Smooth muscle cell (in vitro differentiated cells): ENCODE results near the gene LASP1NB.
A peak's percentile ranks its signal among the peaks of the same experiment; 100 is the strongest.

Source experiments
- DNase-seq: peaks from one replicate; lab custom pipeline; 2025; ENCODE audit not compliant: unreplicated experiment; lab: John Stamatoyannopoulos, UW
- H2AFZ ChIP-seq: fragments of 200-600 bp; sonication (generic); 2 replicates; pipeline ENCODE4 v1.6.0; 2016; ENCODE audit warnings: antibody characterized with exemption, low read depth, mild to moderate bottlenecking
- H3F3A ChIP-seq: fragments of 200-600 bp; sonication (generic); 2 replicates; pipeline ENCODE4 v1.6.0; 2017; ENCODE audit warnings: antibody characterized with exemption, low read depth
- H3K27ac ChIP-seq: fragments of 200-600 bp; sonication (generic); 2 replicates; pipeline ENCODE4 v1.5.1; 2016; ENCODE audit warnings: low read depth, mild to moderate bottlenecking
- H3K27me3 ChIP-seq: fragments of 200-600 bp; sonication (generic); 2 replicates; pipeline ENCODE4 v1.6.1; 2016; ENCODE audit warnings: low read depth, mild to moderate bottlenecking
- H3K36me3 ChIP-seq: fragments of 200-600 bp; sonication (generic); 2 replicates; pipeline ENCODE4 v1.5.1; 2016; ENCODE audit warnings: low read depth
- H3K4me1 ChIP-seq: fragments of 200-600 bp; sonication (generic); 2 replicates; pipeline ENCODE4 v1.5.1; 2016; ENCODE audit warnings: low read depth
- H3K4me2 ChIP-seq: fragments of 200-600 bp; sonication (generic); 2 replicates; pipeline ENCODE4 v1.6.0; 2016; ENCODE audit warnings: mild to moderate bottlenecking
- H3K4me3 ChIP-seq: fragments of 200-600 bp; sonication (generic); 2 replicates; pipeline ENCODE4 v1.5.1; 2016; ENCODE audit warnings: mild to moderate bottlenecking
- H3K79me2 ChIP-seq: fragments of 200-600 bp; sonication (generic); 2 replicates; pipeline ENCODE4 v1.6.0; 2016; ENCODE audit warnings: low read depth, mild to moderate bottlenecking
- H3K9ac ChIP-seq: fragments of 200-600 bp; sonication (generic); 2 replicates; pipeline ENCODE4 v1.6.0; 2016; ENCODE audit warnings: low read depth
- H3K9me3 ChIP-seq: fragments of 200-600 bp; sonication (generic); replicated peaks from 2 replicates; pipeline ENCODE4 v1.5.1; 2016; ENCODE audit warnings: low read depth
- H4K20me1 ChIP-seq: fragments of 200-600 bp; sonication (generic); 2 replicates; pipeline ENCODE4 v1.6.0; 2016; ENCODE audit warnings: low read depth
- CTCF ChIP-seq: fragments of 200-600 bp; sonication (generic); IDR thresholded peaks from 2 replicates; pipeline ENCODE4 v1.5.1; 2017; ENCODE audit warnings: borderline replicate concordance, mild to moderate bottlenecking, antibody characterized with exemption; ENCODE audit not compliant: insufficient read depth, poor library complexity, severe bottlenecking
- WGBS: methylation state at CpG from one replicate; pipeline ENCODE4 v1.1.7; 2016; ENCODE audit warnings: low lambda C conversion rate; 5-methylcytosine and 5-hydroxymethylcytosine counted together

The LASP1NB gene

GRCh38 chr17:38885044-38885727 is 40.2 kb upstream of the LASP1NB start:
- peaks cover 92% of the 10 kb centered on the region for H3K79me2 ChIP-seq
- no peak overlapping the region for H2AFZ ChIP-seq
- peaks cover 100% of the 10 kb centered on the region for H4K20me1 ChIP-seq
- peaks cover 50% of the 10 kb centered on the region for H3F3A ChIP-seq
- H3K27me3 ChIP-seq: no peaks in the 10 kb centered on the region
- no peaks in the 10 kb centered on the region for H3K9me3 ChIP-seq
- H3K27ac ChIP-seq: no peak overlapping the region
- H3K4me2 ChIP-seq: peak overlapping the region; percentile 6
- H3K4me3 ChIP-seq: no peak overlapping the region
- WGBS: 93% methylated on average over 9 of the region's 9 CpGs
- no peak for TF ChIP-seq CTCF
- no peak overlapping the region for H3K9ac ChIP-seq
- DNase-seq: no peak
- H3K36me3 ChIP-seq: no peaks in the 10 kb centered on the region
- peaks cover 52% of the 10 kb centered on the region for H3K4me1 ChIP-seq

GRCh38 chr17:38885728-38886642 is 39.4 kb upstream of the LASP1NB start:
- Histone ChIP-seq H3K79me2 (peaks cover 90% of the 10 kb centered on the region), H3K4me2 (peak overlapping the region; percentile 6), H3K4me3 (no peak overlapping the region), H3K4me1 (peaks cover 45% of the 10 kb centered on the region), H3K27me3 (no peaks in the 10 kb centered on the region), H3K9me3 (no peaks in the 10 kb centered on the region), H3K9ac (no peak overlapping the region), H3F3A (peaks cover 43% of the 10 kb centered on the region), H4K20me1 (peaks cover 100% of the 10 kb centered on the region), H3K27ac (no peak overlapping the region), H2AFZ (no peak overlapping the region), H3K36me3 (no peaks in the 10 kb centered on the region)
- no peak for TF ChIP-seq CTCF
- DNase-seq: no peak
- WGBS: 34% methylated on average over 11 of the region's 11 CpGs

GRCh38 chr17:38886643-38887010 is 38.8 kb upstream of the LASP1NB start:
- 85% methylated on average over 8 of the region's 8 CpGs for WGBS

More at GRCh38 chr17:38886643-38887010, 38.8 kb upstream of the LASP1NB start:
- H3K36me3 ChIP-seq: no peaks in the 10 kb centered on the region
- H3K4me2 ChIP-seq: no peak overlapping the region
- peaks cover 100% of the 10 kb centered on the region for H4K20me1 ChIP-seq
- no peak overlapping the region for H3K9ac ChIP-seq
- DNase-seq: no peak
- peaks cover 40% of the 10 kb centered on the region for H3K4me1 ChIP-seq
- no peaks in the 10 kb centered on the region for H3K9me3 ChIP-seq
- H3K27me3 ChIP-seq: no peaks in the 10 kb centered on the region
- H3K4me3 ChIP-seq: no peak overlapping the region
- peaks cover 37% of the 10 kb centered on the region for H3F3A ChIP-seq
- H3K79me2 ChIP-seq: peaks cover 87% of the 10 kb centered on the region
- no peak overlapping the region for H2AFZ ChIP-seq
- no peak overlapping the region for H3K27ac ChIP-seq
- no peak for TF ChIP-seq CTCF
